ENCODE measurements around the gene NSRP1.

NSRP1 gene

GRCh38 chr17:30188211-30188939 lies 71.8 kb downstream of the NSRP1 start:
- H3K9me2 ChIP-seq (replicated peaks; ENCODE audit: insufficient read depth, low read length): no peaks in the 10 kb centered on the region
- no peaks in the 10 kb centered on the region for H3K79me2 ChIP-seq (ENCODE audit: low read length)
- no peaks in the 10 kb centered on the region for H3F3A ChIP-seq (ENCODE audit: insufficient read depth, low read length)
- no peak for DNase-seq
- no peak overlapping the region for H3K4me2 ChIP-seq (ENCODE audit: low read depth, low read length)
- no peaks in the 10 kb centered on the region for H3K27me3 ChIP-seq (replicated peaks; ENCODE audit: insufficient read depth, low read length)
- no peaks in the 10 kb centered on the region for H4K20me1 ChIP-seq (ENCODE audit: insufficient read depth, low read length)
- no peak overlapping the region for H2AFZ ChIP-seq (ENCODE audit: low read length)
- H3K4me3 ChIP-seq (ENCODE audit: low read length): no peak overlapping the region
- no peaks in the 10 kb centered on the region for H3K9me3 ChIP-seq (replicated peaks; ENCODE audit: insufficient read depth, low read length)
- H3K27ac ChIP-seq (ENCODE audit: low read length): no peak overlapping the region
- no peaks in the 10 kb centered on the region; the same call in 1 of the 2 replicates for H3K36me3 ChIP-seq (replicated peaks; ENCODE audit: insufficient read depth, low read length)
- H3K4me1 ChIP-seq (ENCODE audit: low read length): no peaks in the 10 kb centered on the region
- no peak overlapping the region for H3K9ac ChIP-seq (ENCODE audit: low read length)
- TF ChIP-seq CTCF (IDR thresholded peaks at IDR 0.05; ENCODE audit: low read length) (no peak), EZH2phosphoT487 (IDR thresholded peaks at IDR 0.05; ENCODE audit: low read length) (no peak), EZH2 (optimal IDR thresholded peaks at IDR 0.05; ENCODE audit: low read depth, low read length) (no peak)

GRCh38 chr17:30191072-30191471 lies 74.5 kb downstream of the NSRP1 start:
- no peaks in the 10 kb centered on the region for H3K9me2 ChIP-seq (replicated peaks; ENCODE audit: insufficient read depth, low read length)
- no peak overlapping the region for H3K9ac ChIP-seq (ENCODE audit: low read length)
- no peak for DNase-seq
- H3F3A ChIP-seq (ENCODE audit: insufficient read depth, low read length): no peaks in the 10 kb centered on the region
- H3K27ac ChIP-seq (ENCODE audit: low read length): no peak overlapping the region
- no peak for TF ChIP-seq CTCF (IDR thresholded peaks at IDR 0.05; ENCODE audit: low read length)
- no peak for TF ChIP-seq EZH2 (optimal IDR thresholded peaks at IDR 0.05; ENCODE audit: low read depth, low read length)
- TF ChIP-seq EZH2phosphoT487 (IDR thresholded peaks at IDR 0.05; ENCODE audit: low read length): no peak
- H4K20me1 ChIP-seq (ENCODE audit: insufficient read depth, low read length): no peaks in the 10 kb centered on the region
- H3K27me3 ChIP-seq (replicated peaks; ENCODE audit: insufficient read depth, low read length): no peaks in the 10 kb centered on the region
- no peaks in the 10 kb centered on the region for H3K36me3 ChIP-seq (replicated peaks; ENCODE audit: insufficient read depth, low read length)
- H3K9me3 ChIP-seq (replicated peaks; ENCODE audit: insufficient read depth, low read length): no peaks in the 10 kb centered on the region
- no peaks in the 10 kb centered on the region for H3K79me2 ChIP-seq (ENCODE audit: low read length)
- no peak overlapping the region for H3K4me2 ChIP-seq (ENCODE audit: low read depth, low read length)
- no peak overlapping the region for H3K4me3 ChIP-seq (ENCODE audit: low read length)
- H2AFZ ChIP-seq (ENCODE audit: low read length): no peak overlapping the region
- no peaks in the 10 kb centered on the region for H3K4me1 ChIP-seq (ENCODE audit: low read length)

GRCh38 chr17:30196504-30196903 lies 79.9 kb downstream of the NSRP1 start:
- no peak for DNase-seq
- no peak overlapping the region for H3K4me3 ChIP-seq (ENCODE audit: low read length)
- H3F3A ChIP-seq (ENCODE audit: insufficient read depth, low read length): no peaks in the 10 kb centered on the region
- H3K9me2 ChIP-seq (replicated peaks; ENCODE audit: insufficient read depth, low read length): no peaks in the 10 kb centered on the region
- H4K20me1 ChIP-seq (ENCODE audit: insufficient read depth, low read length): no peaks in the 10 kb centered on the region
- H3K9me3 ChIP-seq (replicated peaks; ENCODE audit: insufficient read depth, low read length): no peaks in the 10 kb centered on the region
- H3K27ac ChIP-seq (ENCODE audit: low read length): no peak overlapping the region
- H3K4me1 ChIP-seq (ENCODE audit: low read length): no peaks in the 10 kb centered on the region
- H3K79me2 ChIP-seq (ENCODE audit: low read length): no peaks in the 10 kb centered on the region
- H3K27me3 ChIP-seq (replicated peaks; ENCODE audit: insufficient read depth, low read length): no peaks in the 10 kb centered on the region
- no peak overlapping the region for H3K4me2 ChIP-seq (ENCODE audit: low read depth, low read length)
- no peak overlapping the region for H3K9ac ChIP-seq (ENCODE audit: low read length)
- TF ChIP-seq EZH2 (optimal IDR thresholded peaks at IDR 0.05; ENCODE audit: low read depth, low read length) (no peak), CTCF (IDR thresholded peaks at IDR 0.05; ENCODE audit: low read length) (no peak), EZH2phosphoT487 (IDR thresholded peaks at IDR 0.05; ENCODE audit: low read length) (no peak)
- no peaks in the 10 kb centered on the region for H3K36me3 ChIP-seq (replicated peaks; ENCODE audit: insufficient read depth, low read length)
- no peak overlapping the region for H2AFZ ChIP-seq (ENCODE audit: low read length)
